Kidney capillary endothelial cell (primary cell): ENCODE results near the gene WDR77.

Source experiments
- DNase-seq: peaks from one replicate; pipeline ENCODE4 v3.0.0-alpha.2; 2018; ENCODE audit warnings: low spot score

WDR77 gene

GRCh38 chr1:111469539-111469938, 20.5 kb upstream of the WDR77 start:
- DNase-seq, result no peak

- DNase-seq, result no peak
Measured at GRCh38 chr1:111468717-111469100, 19.7 kb upstream of the WDR77 start.

GRCh38 chr1:111467865-111468716, 19.0 kb upstream of the WDR77 start:
- DNase-seq, result no peak

- no peak for DNase-seq
Measured at GRCh38 chr1:111466480-111466879, 17.4 kb upstream of the WDR77 start.

GRCh38 chr1:111465754-111466153, 16.7 kb upstream of the WDR77 start:
- no peak for DNase-seq

- DNase-seq, result no peak
Measured at GRCh38 chr1:111463029-111463683, 14.1 kb upstream of the WDR77 start.

GRCh38 chr1:111462370-111463028, 13.4 kb upstream of the WDR77 start:
- DNase-seq, result no peak

- no peak for DNase-seq
Measured at GRCh38 chr1:111461765-111462164, 12.7 kb upstream of the WDR77 start.

- DNase-seq, result no peak
Measured at GRCh38 chr1:111455642-111456031, 6.6 kb upstream of the WDR77 start.

GRCh38 chr1:111454859-111455641, 6.0 kb upstream of the WDR77 start:
- no peak for DNase-seq

GRCh38 chr1:111453706-111454105, 4.7 kb upstream of the WDR77 start:
- no peak for DNase-seq

- no peak for DNase-seq
Measured at GRCh38 chr1:111452581-111452980, 3.5 kb upstream of the WDR77 start.

GRCh38 chr1:111450185-111450584, 1.1 kb upstream of the WDR77 start:
- no peak for DNase-seq

- no peak for DNase-seq
Measured at GRCh38 chr1:111449703-111450017, 604 bp upstream of the WDR77 start.

- no peak for DNase-seq
Measured at GRCh38 chr1:111448482-111448917, 556 bp downstream of the WDR77 start.

- DNase-seq, result no peak
Measured at GRCh38 chr1:111446967-111447892, 1.8 kb downstream of the WDR77 start.

- DNase-seq, result no peak
Measured at GRCh38 chr1:111446546-111446945, 2.5 kb downstream of the WDR77 start.

- no peak for DNase-seq
Measured at GRCh38 chr1:111444031-111444430, 5.0 kb downstream of the WDR77 start.

- no peak for DNase-seq
Measured at GRCh38 chr1:111442457-111442856, 6.6 kb downstream of the WDR77 start.

- no peak for DNase-seq
Measured at GRCh38 chr1:111441573-111442192, 7.4 kb downstream of the WDR77 start.
